ENCODE data around the gene RNF208. TPM values are rescaled to one million over a fixed set of nuclear protein-coding genes. Genes with fewer than 3 reads are reported as not detected.

RNF208 gene
- total and polyA plus RNA-seq, 10 of the 15 experiments (the other 5 are each of a cell fraction or from before 2014, with no cell fraction given) = 0.06 to 10.7 (median 0.77) TPM

DNA sequence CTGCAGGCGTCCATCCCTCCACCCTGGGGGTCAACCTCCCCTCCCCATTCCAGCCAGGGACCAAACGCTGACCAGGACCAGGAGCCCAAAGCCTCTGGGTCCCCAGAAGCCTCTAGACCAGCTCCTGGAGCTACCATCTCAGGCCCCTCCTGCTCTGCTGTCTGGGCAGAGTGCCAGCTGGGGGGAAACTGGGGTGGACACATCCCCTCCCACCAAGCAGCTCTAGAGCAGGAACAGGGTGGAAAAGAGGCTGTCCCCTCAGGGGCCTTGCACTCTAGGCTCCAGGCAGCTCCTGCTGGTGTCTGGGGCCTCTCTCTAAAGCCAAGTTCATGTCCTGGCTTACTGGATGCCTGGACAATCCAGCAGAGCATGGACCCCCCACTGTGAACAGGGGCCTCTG is 29.2 kb downstream of the RNF208 start:
- peaks cover 7% of the 10 kb centered on the region; the same call in 1 of the 2 replicates for H4K20me1 ChIP-seq (ENCODE audit: control insufficient read depth, insufficient read depth)
- no peak overlapping the region for H3K4me2 ChIP-seq (ENCODE audit: control insufficient read depth, insufficient read depth)
- ChIA-PET CTCF (interaction anchor here (0.7 kb wide), 1 partner anchor 11 kb away, joined by 3 read pairs; no protein-coding TSS in a partner anchor), POLR2A (interaction anchor here (0.5 to 2.8 kb wide), 4 partner anchors 27 to 63 kb away, joined by 3 to 10 read pairs (median 5); partner anchors contain the start of gene CYSRT1), SMC1A (ENCODE audit: uncharacterized antibody, unreplicated experiment) (no interaction called here), RAD21 (ENCODE audit: unreplicated experiment) (no interaction called here)
- peaks cover 7% of the 10 kb centered on the region for H3K4me1 ChIP-seq (ENCODE audit: control insufficient read depth, insufficient read depth, low read length)
- H3K27me3 ChIP-seq (replicated peaks in 1 of 2; ENCODE audit: control insufficient read depth in 2 of 2, insufficient read depth in 2 of 2, low read length in 1 of 2) = no peaks in the 10 kb centered on the region
- no peaks in the 10 kb centered on the region for H3K9me3 ChIP-seq (replicated peaks; ENCODE audit: control insufficient read depth, insufficient read depth, low read length)
- no peak overlapping the region for H2AFZ ChIP-seq (ENCODE audit: control insufficient read depth, low read depth, low read length)
- no peak for DNase-seq (ENCODE audit: low read depth, low spot score)
- in situ Hi-C loops (cut with MboI) (no loop called here), intact Hi-C loops (cut with micrococcal nuclease; ENCODE audit: unreplicated experiment) (no loop called here)
- WGBS (ENCODE audit: insufficient coverage, insufficient replicate concordance, low lambda C conversion rate, missing lambda C conversion rate) = 51% methylated on average over 2 of the region's 2 CpGs
- no peak overlapping the region for H3K27ac ChIP-seq (ENCODE audit: control insufficient read depth, insufficient read depth)
- H3K36me3 ChIP-seq (ENCODE audit: control insufficient read depth in 2 of 2, insufficient read depth in 2 of 2, low read length in 1 of 2) = peaks cover 0 to 7% of the 10 kb centered on the region in 2 experiments; a peak in 2 of 4 replicates
- no peak for FAIRE-seq
- no peak for ATAC-seq
- H3K9ac ChIP-seq (ENCODE audit: control insufficient read depth, insufficient read depth, low read length) = no peak overlapping the region
- H3K79me2 ChIP-seq (ENCODE audit: control insufficient read depth, insufficient read depth, low read length) = peaks cover 19% of the 10 kb centered on the region
- no peak overlapping the region for H3K4me3 ChIP-seq
- BruUV-seq (replicated peaks) = no TSS peak
- TF ChIP-seq YY1 (IDR thresholded peaks at IDR 0.05; ENCODE audit: low read depth, low read length) (no peak), STAT3 (IDR thresholded peaks at IDR 0.05; ENCODE audit: low read depth, low read length) (no peak), SRF (IDR thresholded peaks at IDR 0.05; ENCODE audit: low read depth in 2 of 2, low read length in 2 of 2) (no peak), POLR2AphosphoS5 (IDR thresholded peaks at IDR 0.05; ENCODE audit: low read length) (no peak), TCF7 (IDR thresholded peaks at IDR 0.05; ENCODE audit: borderline replicate concordance) (no peak), CBX3 (IDR thresholded peaks at IDR 0.05; ENCODE audit: borderline replicate concordance, low read depth) (no peak), BCL11A (IDR thresholded peaks at IDR 0.05; ENCODE audit: low read depth, low read length) (no peak), ZNF384 (IDR thresholded peaks at IDR 0.05; ENCODE audit: borderline replicate concordance, low read depth, low read length) (no peak), SREBF2 (IDR thresholded peaks at IDR 0.05; ENCODE audit: low read length) (no peak)
- TF ChIP-seq, protein P1, sequence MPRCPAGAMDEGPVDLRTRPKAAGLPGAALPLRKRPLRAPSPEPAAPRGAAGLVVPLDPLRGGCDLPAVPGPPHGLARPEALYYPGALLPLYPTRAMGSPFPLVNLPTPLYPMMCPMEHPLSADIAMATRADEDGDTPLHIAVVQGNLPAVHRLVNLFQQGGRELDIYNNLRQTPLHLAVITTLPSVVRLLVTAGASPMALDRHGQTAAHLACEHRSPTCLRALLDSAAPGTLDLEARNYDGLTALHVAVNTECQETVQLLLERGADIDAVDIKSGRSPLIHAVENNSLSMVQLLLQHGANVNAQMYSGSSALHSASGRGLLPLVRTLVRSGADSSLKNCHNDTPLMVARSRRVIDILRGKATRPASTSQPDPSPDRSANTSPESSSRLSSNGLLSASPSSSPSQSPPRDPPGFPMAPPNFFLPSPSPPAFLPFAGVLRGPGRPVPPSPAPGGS (IDR thresholded peaks at IDR 0.05; ENCODE audit: borderline replicate concordance, insufficient read depth, low read depth, low read length, poor library complexity, severe bottlenecking) = no peak
- TF ChIP-seq, protein P2, sequence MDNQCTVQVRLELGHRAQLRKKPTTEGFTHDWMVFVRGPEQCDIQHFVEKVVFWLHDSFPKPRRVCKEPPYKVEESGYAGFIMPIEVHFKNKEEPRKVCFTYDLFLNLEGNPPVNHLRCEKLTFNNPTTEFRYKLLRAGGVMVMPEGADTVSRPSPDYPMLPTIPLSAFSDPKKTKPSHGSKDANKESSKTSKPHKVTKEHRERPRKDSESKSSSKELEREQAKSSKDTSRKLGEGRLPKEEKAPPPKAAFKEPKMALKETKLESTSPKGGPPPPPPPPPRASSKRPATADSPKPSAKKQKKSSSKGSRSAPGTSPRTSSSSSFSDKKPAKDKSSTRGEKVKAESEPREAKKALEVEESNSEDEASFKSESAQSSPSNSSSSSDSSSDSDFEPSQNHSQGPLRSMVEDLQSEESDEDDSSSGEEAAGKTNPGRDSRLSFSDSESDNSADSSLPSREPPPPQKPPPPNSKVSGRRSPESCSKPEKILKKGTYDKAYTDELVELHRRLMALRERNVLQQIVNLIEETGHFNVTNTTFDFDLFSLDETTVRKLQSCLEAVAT (IDR thresholded peaks at IDR 0.05) = no peak
- TF ChIP-seq, protein P3, sequence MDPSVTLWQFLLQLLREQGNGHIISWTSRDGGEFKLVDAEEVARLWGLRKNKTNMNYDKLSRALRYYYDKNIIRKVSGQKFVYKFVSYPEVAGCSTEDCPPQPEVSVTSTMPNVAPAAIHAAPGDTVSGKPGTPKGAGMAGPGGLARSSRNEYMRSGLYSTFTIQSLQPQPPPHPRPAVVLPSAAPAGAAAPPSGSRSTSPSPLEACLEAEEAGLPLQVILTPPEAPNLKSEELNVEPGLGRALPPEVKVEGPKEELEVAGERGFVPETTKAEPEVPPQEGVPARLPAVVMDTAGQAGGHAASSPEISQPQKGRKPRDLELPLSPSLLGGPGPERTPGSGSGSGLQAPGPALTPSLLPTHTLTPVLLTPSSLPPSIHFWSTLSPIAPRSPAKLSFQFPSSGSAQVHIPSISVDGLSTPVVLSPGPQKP (IDR thresholded peaks at IDR 0.05; ENCODE audit: low read depth, low read length) = no peak
- TF ChIP-seq, protein P4, sequence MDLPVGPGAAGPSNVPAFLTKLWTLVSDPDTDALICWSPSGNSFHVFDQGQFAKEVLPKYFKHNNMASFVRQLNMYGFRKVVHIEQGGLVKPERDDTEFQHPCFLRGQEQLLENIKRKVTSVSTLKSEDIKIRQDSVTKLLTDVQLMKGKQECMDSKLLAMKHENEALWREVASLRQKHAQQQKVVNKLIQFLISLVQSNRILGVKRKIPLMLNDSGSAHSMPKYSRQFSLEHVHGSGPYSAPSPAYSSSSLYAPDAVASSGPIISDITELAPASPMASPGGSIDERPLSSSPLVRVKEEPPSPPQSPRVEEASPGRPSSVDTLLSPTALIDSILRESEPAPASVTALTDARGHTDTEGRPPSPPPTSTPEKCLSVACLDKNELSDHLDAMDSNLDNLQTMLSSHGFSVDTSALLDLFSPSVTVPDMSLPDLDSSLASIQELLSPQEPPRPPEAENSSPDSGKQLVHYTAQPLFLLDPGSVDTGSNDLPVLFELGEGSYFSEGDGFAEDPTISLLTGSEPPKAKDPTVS (IDR thresholded peaks at IDR 0.05; ENCODE audit: low read depth, low read length) = no peak
- TF ChIP-seq, protein P5, sequence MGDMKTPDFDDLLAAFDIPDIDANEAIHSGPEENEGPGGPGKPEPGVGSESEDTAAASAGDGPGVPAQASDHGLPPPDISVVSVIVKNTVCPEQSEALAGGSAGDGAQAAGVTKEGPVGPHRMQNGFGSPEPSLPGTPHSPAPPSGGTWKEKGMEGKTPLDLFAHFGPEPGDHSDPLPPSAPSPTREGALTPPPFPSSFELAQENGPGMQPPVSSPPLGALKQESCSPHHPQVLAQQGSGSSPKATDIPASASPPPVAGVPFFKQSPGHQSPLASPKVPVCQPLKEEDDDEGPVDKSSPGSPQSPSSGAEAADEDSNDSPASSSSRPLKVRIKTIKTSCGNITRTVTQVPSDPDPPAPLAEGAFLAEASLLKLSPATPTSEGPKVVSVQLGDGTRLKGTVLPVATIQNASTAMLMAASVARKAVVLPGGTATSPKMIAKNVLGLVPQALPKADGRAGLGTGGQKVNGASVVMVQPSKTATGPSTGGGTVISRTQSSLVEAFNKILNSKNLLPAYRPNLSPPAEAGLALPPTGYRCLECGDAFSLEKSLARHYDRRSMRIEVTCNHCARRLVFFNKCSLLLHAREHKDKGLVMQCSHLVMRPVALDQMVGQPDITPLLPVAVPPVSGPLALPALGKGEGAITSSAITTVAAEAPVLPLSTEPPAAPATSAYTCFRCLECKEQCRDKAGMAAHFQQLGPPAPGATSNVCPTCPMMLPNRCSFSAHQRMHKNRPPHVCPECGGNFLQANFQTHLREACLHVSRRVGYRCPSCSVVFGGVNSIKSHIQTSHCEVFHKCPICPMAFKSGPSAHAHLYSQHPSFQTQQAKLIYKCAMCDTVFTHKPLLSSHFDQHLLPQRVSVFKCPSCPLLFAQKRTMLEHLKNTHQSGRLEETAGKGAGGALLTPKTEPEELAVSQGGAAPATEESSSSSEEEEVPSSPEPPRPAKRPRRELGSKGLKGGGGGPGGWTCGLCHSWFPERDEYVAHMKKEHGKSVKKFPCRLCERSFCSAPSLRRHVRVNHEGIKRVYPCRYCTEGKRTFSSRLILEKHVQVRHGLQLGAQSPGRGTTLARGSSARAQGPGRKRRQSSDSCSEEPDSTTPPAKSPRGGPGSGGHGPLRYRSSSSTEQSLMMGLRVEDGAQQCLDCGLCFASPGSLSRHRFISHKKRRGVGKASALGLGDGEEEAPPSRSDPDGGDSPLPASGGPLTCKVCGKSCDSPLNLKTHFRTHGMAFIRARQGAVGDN (IDR thresholded peaks at IDR 0.05) = no peak
- TF ChIP-seq, protein P6, sequence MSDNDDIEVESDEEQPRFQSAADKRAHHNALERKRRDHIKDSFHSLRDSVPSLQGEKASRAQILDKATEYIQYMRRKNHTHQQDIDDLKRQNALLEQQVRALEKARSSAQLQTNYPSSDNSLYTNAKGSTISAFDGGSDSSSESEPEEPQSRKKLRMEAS (IDR thresholded peaks at IDR 0.05; ENCODE audit: low read depth, low read length) = no peak
